SK-N-SH (cell line): Measurements from ENCODE around the gene PCNX4. TPM values are rescaled to one million over a fixed set of nuclear protein-coding genes. Genes with fewer than 3 reads are reported as not detected.

Source experiments
- CTCF ChIA-PET: fragments of 300-600, 350-600 bp; formaldehyde crosslinking; extraction: SDS; loops from one replicate; lab custom pipeline; 2021; lab: Yijun Ruan, JAX
- POLR2A ChIA-PET: fragments of 350-600 bp; sonication (Branson Sonifier 250); formaldehyde crosslinking; extraction: SDS; loops from one replicate; lab custom pipeline; 2020; ENCODE audit warnings: antibody characterized with exemption, inconsistent platforms; lab: Yijun Ruan, JAX
- DNase-seq: peaks from one replicate; pipeline ENCODE4 v3.0.0; 2012
- H2AFZ ChIP-seq: fragments of 200-600 bp; sonication (generic); 2 replicates; pipeline ENCODE4 v1.8.1; 2016; ENCODE audit warnings: antibody characterized with exemption, mild to moderate bottlenecking, low read depth
- H3F3A ChIP-seq: fragments of 200-600 bp; sonication (generic); replicated peaks from 2 replicates; pipeline ENCODE3; 2016; ENCODE audit warnings: antibody characterized with exemption, mild to moderate bottlenecking; ENCODE audit not compliant: insufficient read depth
- H3K27ac ChIP-seq, 2 experiments: fragments of 200-500 bp in 1 of 2; fragments of 200-600 bp in 1 of 2; sonication (Bioruptor generic) in 1 of 2; sonication (generic), shearing (Covaris generic) in 1 of 2; 2 replicates each; pipeline versions ENCODE4 v1.5.1 to v1.6.1; 2014 to 2016; ENCODE audit warnings: low read depth in 2 of 2, inconsistent platforms in 1 of 2, low read length in 1 of 2, mild to moderate bottlenecking in 1 of 2, mixed read lengths in 1 of 2
- H3K27me3 ChIP-seq: fragments of 200-600 bp; sonication (generic), shearing (Covaris generic); 2 replicates; pipeline ENCODE4 v1.6.1; 2016; ENCODE audit warnings: mixed run types; ENCODE audit not compliant: insufficient read depth
- H3K36me3 ChIP-seq, 2 experiments: fragments of 200-500 bp in 1 of 2; fragments of 200-600 bp in 1 of 2; sonication (Bioruptor generic) in 1 of 2; sonication (generic) in 1 of 2; replicated peaks in 1 of 2; 2 replicates each; pipeline versions ENCODE3 to v1.5.1; 2014 to 2016; ENCODE audit warnings: low read length in 1 of 2, mild to moderate bottlenecking in 1 of 2; ENCODE audit not compliant: insufficient read depth in 2 of 2, control insufficient read depth in 1 of 2
- H3K4me1 ChIP-seq, 2 experiments: fragments of 200-500 bp in 1 of 2; fragments of 200-600 bp in 1 of 2; sonication (Bioruptor generic) in 1 of 2; sonication (generic), shearing (Covaris generic) in 1 of 2; 2 replicates each; pipeline versions ENCODE4 v1.5.1 to v1.6.1; 2014 to 2016; ENCODE audit warnings: low read depth in 1 of 2, low read length in 1 of 2, mixed run types in 1 of 2; ENCODE audit not compliant: insufficient read depth in 2 of 2, control insufficient read depth in 1 of 2
- H3K4me2 ChIP-seq: fragments of 200-600 bp; sonication (generic), shearing (Covaris generic); 2 replicates; pipeline ENCODE4 v1.6.1; 2017; ENCODE audit warnings: mixed run types
- H3K4me3 ChIP-seq, 2 experiments: fragments of 200-500 bp in 1 of 2; fragments of 200-600 bp in 1 of 2; sonication (Bioruptor generic) in 1 of 2; sonication (generic), shearing (Covaris generic) in 1 of 2; 2 replicates each; pipeline versions ENCODE4 v1.5.1 to v1.8.1; 2014 to 2016; ENCODE audit warnings: low read depth in 2 of 2, inconsistent platforms in 1 of 2, low read length in 1 of 2, mild to moderate bottlenecking in 1 of 2, mixed read lengths in 1 of 2, moderate library complexity in 1 of 2
- H3K79me2 ChIP-seq: fragments of 200-600 bp; sonication (generic); 2 replicates; pipeline ENCODE4 v1.8.1; 2017; ENCODE audit warnings: mild to moderate bottlenecking; ENCODE audit not compliant: insufficient read depth
- H3K9ac ChIP-seq: fragments of 200-600 bp; sonication (generic); 2 replicates; pipeline ENCODE4 v1.6.1; 2017; ENCODE audit warnings: mixed run types
- H3K9me2 ChIP-seq: fragments of 200-600 bp; sonication (generic); 2 replicates; pipeline ENCODE4 v1.6.1; 2017; ENCODE audit warnings: mixed run types
- H3K9me3 ChIP-seq: fragments of 200-600 bp; sonication (generic); 2 replicates; pipeline ENCODE4 v1.6.1; 2017; ENCODE audit warnings: mixed run types, mild to moderate bottlenecking, moderate library complexity
- H4K20me1 ChIP-seq: fragments of 200-600 bp; sonication (generic); 2 replicates; pipeline ENCODE4 v1.6.1; 2017; ENCODE audit warnings: mild to moderate bottlenecking, mixed run types; ENCODE audit not compliant: insufficient read depth
- CHD2 ChIP-seq: fragments of 150-350 bp; IDR thresholded peaks from 2 replicates; pipeline ENCODE4 v1.6.1; 2018; ENCODE audit warnings: low read length; ENCODE audit not compliant: partially characterized antibody
- EP300 ChIP-seq, 2 experiments: IDR thresholded peaks; 2 replicates each; pipeline versions ENCODE4 v1.4.0 to v1.6.1; 2012; ENCODE audit warnings: borderline replicate concordance in 1 of 2, low read depth in 1 of 2, low read length in 1 of 2
- EZH2phosphoT487 ChIP-seq: fragments of 200-600 bp; sonication (generic); IDR thresholded peaks from 2 replicates; pipeline ENCODE4 v1.6.1; 2017; ENCODE audit warnings: low read depth, mixed run types, mild to moderate bottlenecking, antibody characterized with exemption, moderate library complexity, borderline replicate concordance
- FOSL2 ChIP-seq: IDR thresholded peaks from 2 replicates; pipeline ENCODE4 v1.4.0; 2012; ENCODE audit warnings: low read depth, mild to moderate bottlenecking, moderate library complexity, borderline replicate concordance
- FOXM1 ChIP-seq: IDR thresholded peaks from 2 replicates; pipeline ENCODE4 v1.4.0; 2012; ENCODE audit warnings: low read depth, mild to moderate bottlenecking
- GABPA ChIP-seq: IDR thresholded peaks from 2 replicates; pipeline ENCODE4 v1.4.0; 2012; ENCODE audit warnings: low read depth, mild to moderate bottlenecking
- GATA2 ChIP-seq: sonication (generic); formaldehyde crosslinking; IDR thresholded peaks from 2 replicates; pipeline ENCODE4 v1.5.0; 2020; ENCODE audit warnings: mild to moderate bottlenecking, missing genetic modification reagents
- JUND ChIP-seq: IDR thresholded peaks from 2 replicates; pipeline ENCODE4 v1.4.0; 2012
- MEF2A ChIP-seq: IDR thresholded peaks from 2 replicates; pipeline ENCODE4 v1.4.0; 2012; ENCODE audit warnings: low read depth, borderline replicate concordance
- MXI1 ChIP-seq: IDR thresholded peaks from 2 replicates; pipeline ENCODE4 v1.6.1; 2012; ENCODE audit warnings: mild to moderate bottlenecking, low read depth, low read length, improper control_type of control experiment
- NFIC ChIP-seq: IDR thresholded peaks from 2 replicates; pipeline ENCODE4 v1.4.0; 2012; ENCODE audit warnings: borderline replicate concordance
- NRF1 ChIP-seq: IDR thresholded peaks from 2 replicates; pipeline ENCODE4 v1.6.1; 2012; ENCODE audit warnings: low read depth, mild to moderate bottlenecking, low read length
- RAD21 ChIP-seq: IDR thresholded peaks from 2 replicates; pipeline ENCODE4 v1.6.1; 2012; ENCODE audit warnings: mild to moderate bottlenecking, low read length
- RFX5 ChIP-seq: IDR thresholded peaks from 2 replicates; pipeline ENCODE4 v1.6.1; 2012; ENCODE audit warnings: mild to moderate bottlenecking, improper control_type of control experiment, low read length
- TAF1 ChIP-seq: IDR thresholded peaks from 2 replicates; pipeline ENCODE4 v1.6.1; 2012; ENCODE audit warnings: low read depth, mild to moderate bottlenecking, low read length, moderate library complexity, borderline replicate concordance
- TCF12 ChIP-seq: IDR thresholded peaks from 2 replicates; pipeline ENCODE4 v1.4.0; 2012
- TEAD4 ChIP-seq: IDR thresholded peaks from 2 replicates; pipeline ENCODE4 v1.4.0; 2012; ENCODE audit warnings: mild to moderate bottlenecking, borderline replicate concordance; ENCODE audit not compliant: insufficient read depth
- YY1 ChIP-seq: IDR thresholded peaks from 2 replicates; pipeline ENCODE4 v1.4.0; 2012; ENCODE audit warnings: low read depth, mild to moderate bottlenecking
- WGBS: methylation state at CpG from one replicate; pipeline ENCODE4 v1.1.6; 2017; ENCODE audit warnings: low lambda C conversion rate; 5-methylcytosine and 5-hydroxymethylcytosine counted together
- polyA plus RNA-seq, 3 experiments: library from polyadenylated mRNA; depleted of rRNA; stranded (reverse); fragments of >200 nt; gene quantifications; 2 replicates each; pipeline ENCODE4 v1.2.3, GENCODE V29; 2012
- TF ChIP-seq, protein P1 (sequence below): IDR thresholded peaks from 2 replicates; pipeline ENCODE4; 2012
- TF ChIP-seq, protein P2 (sequence below): IDR thresholded peaks from 2 replicates; pipeline ENCODE4 v1.4.0; 2012; ENCODE audit warnings: low read depth
- TF ChIP-seq, protein P3 (sequence below): IDR thresholded peaks from 2 replicates; pipeline ENCODE4 v1.6.1; 2012; ENCODE audit warnings: mild to moderate bottlenecking, low read depth, low read length, moderate library complexity
- TF ChIP-seq, protein P4 (sequence below): IDR thresholded peaks from 2 replicates; pipeline ENCODE4 v1.4.0; 2012; ENCODE audit warnings: low read depth, borderline replicate concordance

Gene PCNX4
- polyA plus RNA-seq, 1 of the 3 experiments (the other 2 are of a cell fraction): 21.1 TPM

DNA sequence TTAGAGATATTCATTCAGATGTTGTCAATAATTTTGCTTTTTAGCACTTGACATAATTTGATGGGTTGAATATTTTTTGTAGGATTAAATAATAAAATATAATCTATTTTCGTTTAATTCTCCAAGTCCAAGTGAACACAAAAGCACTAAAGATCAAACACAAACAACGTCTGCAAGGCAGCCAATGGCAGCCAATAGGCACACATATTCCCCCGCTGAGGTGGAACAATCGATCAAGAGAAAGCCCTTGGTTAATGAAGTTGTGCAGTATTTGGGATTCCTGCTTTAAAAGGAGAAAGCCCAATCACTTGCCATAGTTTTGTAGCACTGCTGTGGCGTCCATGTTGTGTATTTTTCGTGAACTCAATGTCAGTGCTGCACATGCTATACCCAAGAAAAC, 72.0 kb downstream of the PCNX4 start:
- H3K27me3 ChIP-seq: no peaks in the 10 kb centered on the region
- peaks cover 7% of the 10 kb centered on the region for H3F3A ChIP-seq
- peak overlapping the region in 1 of 2 experiments; percentile 96; a peak in 1 of 4 replicates for H3K27ac ChIP-seq
- WGBS: 64% methylated on average over 6 of the region's 6 CpGs
- H3K9ac ChIP-seq: peak overlapping the region; percentile 82; the same call in 1 of the 2 replicates
- no peaks in the 10 kb centered on the region for H3K9me3 ChIP-seq
- peaks cover 51% of the 10 kb centered on the region for H3K79me2 ChIP-seq
- TF ChIP-seq, protein P1, sequence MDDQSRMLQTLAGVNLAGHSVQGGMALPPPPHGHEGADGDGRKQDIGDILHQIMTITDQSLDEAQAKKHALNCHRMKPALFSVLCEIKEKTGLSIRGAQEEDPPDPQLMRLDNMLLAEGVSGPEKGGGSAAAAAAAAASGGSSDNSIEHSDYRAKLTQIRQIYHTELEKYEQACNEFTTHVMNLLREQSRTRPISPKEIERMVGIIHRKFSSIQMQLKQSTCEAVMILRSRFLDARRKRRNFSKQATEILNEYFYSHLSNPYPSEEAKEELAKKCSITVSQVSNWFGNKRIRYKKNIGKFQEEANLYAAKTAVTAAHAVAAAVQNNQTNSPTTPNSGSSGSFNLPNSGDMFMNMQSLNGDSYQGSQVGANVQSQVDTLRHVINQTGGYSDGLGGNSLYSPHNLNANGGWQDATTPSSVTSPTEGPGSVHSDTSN: no peak
- no peak for TF ChIP-seq NRF1
- TF ChIP-seq MEF2A: no peak
- TF ChIP-seq GABPA: no peak
- no peak for TF ChIP-seq RFX5
- no peaks in the 10 kb centered on the region for H3K9me2 ChIP-seq
- peak overlapping the region; percentile 79 to 94 for H3K4me3 ChIP-seq
- H3K36me3 ChIP-seq: peaks cover 4 to 7% of the 10 kb centered on the region in 2 experiments
- no peak overlapping the region for H2AFZ ChIP-seq
- peaks cover 13% of the 10 kb centered on the region in 2 experiments; a peak in 3 of 4 replicates for H3K4me1 ChIP-seq
- ChIA-PET CTCF (interaction anchor here (0.6 to 3.5 kb wide), 4 partner anchors 12 to 199 kb away, joined by 3 to 14 read pairs (median 8); no protein-coding TSS in a partner anchor), POLR2A (no interaction called here)
- DNase-seq: no peak
- no peaks in the 10 kb centered on the region for H4K20me1 ChIP-seq
- peak overlapping the region; percentile 87 for H3K4me2 ChIP-seq

DNA sequence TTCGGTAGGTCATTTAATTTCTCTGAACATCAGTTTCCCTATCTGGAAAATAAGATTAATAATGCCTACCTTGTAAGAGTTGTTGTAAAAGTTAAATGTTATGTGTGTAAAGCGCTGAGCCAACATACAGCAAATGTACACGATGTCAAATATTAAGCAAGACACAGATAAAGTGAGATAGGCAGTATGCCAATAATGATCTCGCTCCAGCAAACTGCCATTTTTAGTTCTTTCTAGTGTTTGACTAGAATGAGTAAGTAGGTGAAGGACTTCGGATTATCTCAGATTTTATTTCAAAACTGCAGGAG, 72.6 kb downstream of the PCNX4 start:
- no peak for DNase-seq
- ChIA-PET CTCF (interaction anchor here (0.7 to 3.5 kb wide), 5 partner anchors 9 to 200 kb away, joined by 3 to 14 read pairs (median 3); no protein-coding TSS in a partner anchor), POLR2A (interaction anchor here (1.2 to 1.5 kb wide), 4 partner anchors 13 to 84 kb away, joined by 3 to 16 read pairs (median 8); partner anchors contain the start of genes PCNX4 and PPM1A)
- H3K4me1 ChIP-seq: peaks cover 12 to 13% of the 10 kb centered on the region in 2 experiments; a peak in 3 of 4 replicates
- H3K4me3 ChIP-seq: peak overlapping the region; percentile 79 to 94
- no peaks in the 10 kb centered on the region for H4K20me1 ChIP-seq
- H3K9me3 ChIP-seq: no peaks in the 10 kb centered on the region
- 8% methylated on average over 5 of the region's 5 CpGs for WGBS
- peak overlapping the region; percentile 80; the same call in 1 of the 2 replicates for H2AFZ ChIP-seq
- H3K4me2 ChIP-seq: peak overlapping the region; percentile 87
- H3K9ac ChIP-seq: peak overlapping the region; percentile 82
- H3K27ac ChIP-seq: peak overlapping the region; percentile 78 to 96
- H3K79me2 ChIP-seq: peaks cover 47% of the 10 kb centered on the region
- no peaks in the 10 kb centered on the region for H3K27me3 ChIP-seq
- no peaks in the 10 kb centered on the region for H3K9me2 ChIP-seq
- peaks cover 4 to 7% of the 10 kb centered on the region in 2 experiments for H3K36me3 ChIP-seq
- peaks cover 7% of the 10 kb centered on the region for H3F3A ChIP-seq
- TF ChIP-seq YY1 (no peak), EP300 (IDR thresholded peaks at IDR 0.05; ENCODE audit: borderline replicate concordance in 1 of 2, low read depth in 1 of 2, low read length in 1 of 2) (no peak), TCF12 (no peak), TAF1 (no peak), MXI1 (no peak), NFIC (peak; percentile 22; the same call in 1 of the 2 replicates), FOXM1 (no peak), CHD2 (peak; percentile 17), JUND (no peak), FOSL2 (no peak), GATA2 (CRISPR knock-in tag) (peak; percentile 56), GABPA (no peak), EZH2phosphoT487 (no peak), RAD21 (no peak), TEAD4 (no peak)
- TF ChIP-seq, protein P2, sequence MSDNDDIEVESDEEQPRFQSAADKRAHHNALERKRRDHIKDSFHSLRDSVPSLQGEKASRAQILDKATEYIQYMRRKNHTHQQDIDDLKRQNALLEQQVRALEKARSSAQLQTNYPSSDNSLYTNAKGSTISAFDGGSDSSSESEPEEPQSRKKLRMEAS: no peak
- TF ChIP-seq, protein P3, sequence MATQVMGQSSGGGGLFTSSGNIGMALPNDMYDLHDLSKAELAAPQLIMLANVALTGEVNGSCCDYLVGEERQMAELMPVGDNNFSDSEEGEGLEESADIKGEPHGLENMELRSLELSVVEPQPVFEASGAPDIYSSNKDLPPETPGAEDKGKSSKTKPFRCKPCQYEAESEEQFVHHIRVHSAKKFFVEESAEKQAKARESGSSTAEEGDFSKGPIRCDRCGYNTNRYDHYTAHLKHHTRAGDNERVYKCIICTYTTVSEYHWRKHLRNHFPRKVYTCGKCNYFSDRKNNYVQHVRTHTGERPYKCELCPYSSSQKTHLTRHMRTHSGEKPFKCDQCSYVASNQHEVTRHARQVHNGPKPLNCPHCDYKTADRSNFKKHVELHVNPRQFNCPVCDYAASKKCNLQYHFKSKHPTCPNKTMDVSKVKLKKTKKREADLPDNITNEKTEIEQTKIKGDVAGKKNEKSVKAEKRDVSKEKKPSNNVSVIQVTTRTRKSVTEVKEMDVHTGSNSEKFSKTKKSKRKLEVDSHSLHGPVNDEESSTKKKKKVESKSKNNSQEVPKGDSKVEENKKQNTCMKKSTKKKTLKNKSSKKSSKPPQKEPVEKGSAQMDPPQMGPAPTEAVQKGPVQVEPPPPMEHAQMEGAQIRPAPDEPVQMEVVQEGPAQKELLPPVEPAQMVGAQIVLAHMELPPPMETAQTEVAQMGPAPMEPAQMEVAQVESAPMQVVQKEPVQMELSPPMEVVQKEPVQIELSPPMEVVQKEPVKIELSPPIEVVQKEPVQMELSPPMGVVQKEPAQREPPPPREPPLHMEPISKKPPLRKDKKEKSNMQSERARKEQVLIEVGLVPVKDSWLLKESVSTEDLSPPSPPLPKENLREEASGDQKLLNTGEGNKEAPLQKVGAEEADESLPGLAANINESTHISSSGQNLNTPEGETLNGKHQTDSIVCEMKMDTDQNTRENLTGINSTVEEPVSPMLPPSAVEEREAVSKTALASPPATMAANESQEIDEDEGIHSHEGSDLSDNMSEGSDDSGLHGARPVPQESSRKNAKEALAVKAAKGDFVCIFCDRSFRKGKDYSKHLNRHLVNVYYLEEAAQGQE: no peak
- TF ChIP-seq, protein P1: no peak
- TF ChIP-seq, protein P4, sequence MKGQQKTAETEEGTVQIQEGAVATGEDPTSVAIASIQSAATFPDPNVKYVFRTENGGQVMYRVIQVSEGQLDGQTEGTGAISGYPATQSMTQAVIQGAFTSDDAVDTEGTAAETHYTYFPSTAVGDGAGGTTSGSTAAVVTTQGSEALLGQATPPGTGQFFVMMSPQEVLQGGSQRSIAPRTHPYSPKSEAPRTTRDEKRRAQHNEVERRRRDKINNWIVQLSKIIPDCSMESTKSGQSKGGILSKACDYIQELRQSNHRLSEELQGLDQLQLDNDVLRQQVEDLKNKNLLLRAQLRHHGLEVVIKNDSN: no peak
